Fibroblast of the aortic adventitia (primary cell): ENCODE results near the gene BMI1. TPM values are rescaled to one million over a fixed set of nuclear protein-coding genes. Genes with fewer than 3 reads are reported as not detected.
A peak's percentile ranks its signal among the peaks of the same experiment; 100 is the strongest.

Experiments
- DNase-seq: peaks from one replicate; pipeline ENCODE4 v3.0.0-alpha.2; 2010; ENCODE audit warnings: low read depth
- H3K4me3 ChIP-seq: 2 replicates; pipeline ENCODE4 v1.5.1; 2011; ENCODE audit warnings: low read depth, mild to moderate bottlenecking, control low read depth, low read length, moderate library complexity
- small RNA-seq: library from RNA; depleted of rRNA; stranded (forward); fragments of <200 nt; gene quantifications from one replicate; pipeline ENCODE3, GENCODE V24; 2012
- total RNA-seq: library from RNA; depleted of rRNA; stranded (reverse); fragments of >200 nt; gene quantifications from 2 replicates; pipeline ENCODE4 v1.2.3, GENCODE V29; 2012; ENCODE audit warnings: low replicate concordance
- TF ChIP-seq, protein P1 (sequence below): IDR thresholded peaks from 2 replicates; pipeline ENCODE4 v1.5.1; 2011; ENCODE audit warnings: mild to moderate bottlenecking, low read length, control low read depth, inconsistent platforms; ENCODE audit not compliant: insufficient read depth

Gene BMI1
- total RNA-seq, 1 donor = 60.9 TPM

DNA sequence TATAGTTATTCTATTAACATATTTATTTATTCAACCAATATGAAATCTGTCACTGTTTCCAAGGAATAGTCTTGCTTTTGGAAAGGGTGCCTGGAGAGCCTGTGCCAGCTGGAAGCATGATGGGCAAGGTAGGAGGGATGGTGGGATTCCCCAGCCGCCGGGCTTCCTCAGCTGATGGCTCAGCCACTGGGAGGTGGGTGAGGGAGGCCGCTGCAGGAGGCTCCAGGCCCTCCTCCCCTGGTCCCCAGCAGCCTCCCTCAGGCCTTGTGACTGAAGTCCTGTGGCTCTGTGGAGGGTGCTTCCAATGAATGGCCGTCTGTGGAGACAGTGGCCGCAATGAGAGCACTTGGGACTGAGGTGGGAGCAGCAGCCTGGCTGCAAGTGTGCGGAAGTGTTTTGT is 51.4 kb downstream of the BMI1 start:
- DNase-seq = no peak
- TF ChIP-seq, protein P1, sequence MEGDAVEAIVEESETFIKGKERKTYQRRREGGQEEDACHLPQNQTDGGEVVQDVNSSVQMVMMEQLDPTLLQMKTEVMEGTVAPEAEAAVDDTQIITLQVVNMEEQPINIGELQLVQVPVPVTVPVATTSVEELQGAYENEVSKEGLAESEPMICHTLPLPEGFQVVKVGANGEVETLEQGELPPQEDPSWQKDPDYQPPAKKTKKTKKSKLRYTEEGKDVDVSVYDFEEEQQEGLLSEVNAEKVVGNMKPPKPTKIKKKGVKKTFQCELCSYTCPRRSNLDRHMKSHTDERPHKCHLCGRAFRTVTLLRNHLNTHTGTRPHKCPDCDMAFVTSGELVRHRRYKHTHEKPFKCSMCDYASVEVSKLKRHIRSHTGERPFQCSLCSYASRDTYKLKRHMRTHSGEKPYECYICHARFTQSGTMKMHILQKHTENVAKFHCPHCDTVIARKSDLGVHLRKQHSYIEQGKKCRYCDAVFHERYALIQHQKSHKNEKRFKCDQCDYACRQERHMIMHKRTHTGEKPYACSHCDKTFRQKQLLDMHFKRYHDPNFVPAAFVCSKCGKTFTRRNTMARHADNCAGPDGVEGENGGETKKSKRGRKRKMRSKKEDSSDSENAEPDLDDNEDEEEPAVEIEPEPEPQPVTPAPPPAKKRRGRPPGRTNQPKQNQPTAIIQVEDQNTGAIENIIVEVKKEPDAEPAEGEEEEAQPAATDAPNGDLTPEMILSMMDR = no peak
- H3K4me3 ChIP-seq = no peak overlapping the region

DNA sequence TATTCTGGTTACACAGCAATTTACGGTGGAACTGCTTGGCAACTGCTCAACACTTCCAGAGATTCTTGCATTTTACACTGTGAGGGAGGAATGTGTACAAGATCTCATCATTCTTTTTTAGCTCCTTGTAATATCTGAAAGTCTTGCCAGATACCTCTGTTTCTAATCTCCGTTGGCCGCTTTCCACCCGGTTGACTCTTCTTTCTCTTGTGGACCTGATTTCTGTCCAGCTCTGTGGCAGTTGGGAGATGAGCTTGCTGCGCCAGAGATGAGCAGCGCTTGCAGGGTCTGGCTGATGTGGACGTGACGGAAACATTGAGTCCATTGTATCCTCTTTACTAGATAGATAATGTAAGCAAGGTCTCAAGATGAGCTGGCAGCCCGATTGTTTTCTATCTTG is 52.0 kb downstream of the BMI1 start:
- DNase-seq = peak; percentile 28
- TF ChIP-seq, protein P1 = no peak
- no peak overlapping the region for H3K4me3 ChIP-seq

DNA sequence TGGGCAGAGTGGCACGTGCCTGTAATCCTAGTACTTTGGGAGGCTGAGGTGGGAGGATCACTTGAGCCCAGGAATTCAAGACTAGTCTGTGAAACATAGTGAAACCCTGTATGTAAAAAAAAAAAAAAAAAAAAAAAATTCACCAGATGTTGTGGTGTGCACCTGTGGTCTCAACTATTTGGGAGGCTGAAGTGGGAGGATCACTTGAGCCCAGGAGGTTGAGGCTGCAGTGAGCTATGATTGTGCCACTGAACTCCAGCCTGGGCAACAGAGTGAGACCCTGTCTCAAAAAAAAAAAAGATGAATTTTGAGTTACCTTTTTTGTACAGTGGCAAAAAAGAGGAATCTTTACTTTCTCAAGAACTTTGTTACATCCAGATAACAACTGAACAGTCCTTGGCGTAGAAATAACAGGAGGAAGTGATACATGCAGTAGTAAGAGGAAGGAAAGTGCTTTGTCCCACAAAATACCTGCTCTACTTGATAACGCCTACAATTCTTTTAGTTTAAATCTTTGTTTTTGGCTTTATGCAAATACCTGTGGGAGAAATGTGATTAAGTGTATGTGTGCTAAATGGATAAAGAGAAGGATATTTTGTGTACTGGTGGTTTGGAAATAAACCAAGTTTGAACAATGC is 53.7 kb downstream of the BMI1 start:
- H3K4me3 ChIP-seq = no peak overlapping the region
- TF ChIP-seq, protein P1 = no peak
- no peak for DNase-seq

DNA sequence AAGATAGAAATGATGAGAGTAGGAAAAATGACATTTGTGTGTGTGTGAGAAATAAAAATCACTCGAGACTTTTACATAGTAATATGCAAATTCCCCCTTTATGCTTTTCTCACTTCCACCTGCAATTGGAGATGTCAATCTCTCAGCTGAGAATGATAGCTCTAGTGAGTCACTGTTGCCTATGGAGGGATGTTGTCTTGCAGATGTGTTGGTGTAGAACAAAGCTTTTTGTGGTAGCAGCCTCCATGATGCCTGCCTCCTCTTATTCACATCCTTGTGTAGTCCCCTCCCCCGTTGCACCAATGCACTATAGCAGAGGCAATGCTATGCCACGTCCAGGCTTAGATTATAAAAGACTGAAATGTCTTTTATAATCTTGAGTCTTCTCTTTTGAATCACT is 58.2 kb downstream of the BMI1 start:
- no peak overlapping the region for H3K4me3 ChIP-seq
- TF ChIP-seq, protein P1 = no peak
- DNase-seq = no peak

Small RNA genes within 50 kb of the gene (small RNA-seq; reads per million reads assigned to genes)
- gene AL158211.3 = 0.32 reads per million

Other genes starting within 250 kb of the BMI1 start
- not detected in 2 replicates for gene EBLN1, start 103.1 kb upstream of the BMI1 start, total RNA-seq
- gene COMMD3, start 4.7 kb upstream of the BMI1 start, total RNA-seq = 56.9 and 57.7 TPM in 2 replicates
- not detected in 2 replicates for gene SPAG6, start 24.4 kb downstream of the BMI1 start, total RNA-seq